Transverse colon (tissue), 4 donors: ENCODE measurements around the gene LSM14A.

Experiments
- CTCF ChIP-seq, 5 experiments: fragments of 200-600 bp in 3 of 5; fragments of 450-650 bp in 2 of 5; sonication (generic) in 3 of 5; IDR thresholded peaks; 1 replicate in 2 of 5; 2 replicates in 3 of 5; pipeline ENCODE4 v1.5.1; 2016 to 2017; ENCODE audit warnings: antibody characterized with exemption in 5 of 5, inconsistent platforms in 3 of 5, mild to moderate bottlenecking in 2 of 5, moderate library complexity in 1 of 5
- EP300 ChIP-seq: sonication (generic); formaldehyde crosslinking; IDR thresholded peaks from one replicate; pipeline ENCODE4 v1.6.1; 2017; ENCODE audit warnings: antibody characterized with exemption, low read depth
- POLR2A ChIP-seq: fragments of 450-650 bp; IDR thresholded peaks from one replicate; pipeline ENCODE4 v1.6.1; 2016; ENCODE audit warnings: antibody characterized with exemption, mild to moderate bottlenecking, moderate library complexity
- POLR2AphosphoS5 ChIP-seq, 3 donors: sonication (generic); formaldehyde crosslinking; IDR thresholded peaks; one replicate each; pipeline ENCODE4 v1.6.1; 2016; ENCODE audit warnings: antibody characterized with exemption in 3 of 3

- no peak for TF ChIP-seq CTCF (IDR thresholded peaks at IDR 0.05)
- no peak for TF ChIP-seq EP300
- TF ChIP-seq POLR2A, result no peak
- TF ChIP-seq POLR2AphosphoS5 (IDR thresholded peaks at IDR 0.05), result no peak
These were observed 29.9 kb upstream of the LSM14A start for GRCh38 chr19:34142440-34142839.
